ENCODE measurements around the gene MAP3K7CL.

MAP3K7CL gene
- total RNA-seq, result 4.3 to 5.9 (median 5.0) reads per million in 3 donors

- DNase-seq, result no peak
- H3K4me1 ChIP-seq (ENCODE audit: control insufficient read depth, insufficient read depth, low read length, poor library complexity, severe bottlenecking), result no peaks in the 10 kb centered on the region
- H3K27ac ChIP-seq (ENCODE audit: insufficient read depth, low read length, poor library complexity, severe bottlenecking), result no peak within 1 kb of the TSS
- no peaks in the 10 kb centered on the region for H3K27me3 ChIP-seq (replicated peaks; ENCODE audit: control insufficient read depth, insufficient read depth, low read length, poor library complexity, severe bottlenecking)
- no peak within 1 kb of the TSS for H3K4me3 ChIP-seq (ENCODE audit: insufficient read depth, low read depth, low read length, poor library complexity, severe bottlenecking)
- no peaks in the 10 kb centered on the region for H3K36me3 ChIP-seq (ENCODE audit: control insufficient read depth, insufficient read depth, low read length)
- H3K9me3 ChIP-seq (ENCODE audit: control insufficient read depth, low read length), result no peaks in the 10 kb centered on the region
Measured at GRCh38 chr21:29130270-29130969, at the start of gene MAP3K7CL. Gene MAP3K7CL (plus strand): TSS chr21:29130644. CDS start chr21:29133345, 2,701 bp downstream.

GRCh38 chr21:29082046-29082815 is 48.2 kb upstream of the MAP3K7CL start:
- H3K27ac ChIP-seq (ENCODE audit: insufficient read depth, low read length, poor library complexity, severe bottlenecking), result no peak overlapping the region
- H3K4me1 ChIP-seq (ENCODE audit: control insufficient read depth, insufficient read depth, low read length, poor library complexity, severe bottlenecking), result peaks cover 27% of the 10 kb centered on the region

GRCh38 chr21:29083306-29083705 is 47.1 kb upstream of the MAP3K7CL start:
- H3K4me1 ChIP-seq (ENCODE audit: control insufficient read depth, insufficient read depth, low read length, poor library complexity, severe bottlenecking), result peaks cover 26% of the 10 kb centered on the region
- no peak overlapping the region for H3K27ac ChIP-seq (ENCODE audit: insufficient read depth, low read length, poor library complexity, severe bottlenecking)
- no peak overlapping the region for H3K4me3 ChIP-seq (ENCODE audit: insufficient read depth, low read depth, low read length, poor library complexity, severe bottlenecking)
- no peaks in the 10 kb centered on the region for H3K9me3 ChIP-seq (ENCODE audit: control insufficient read depth, low read length)
- H3K27me3 ChIP-seq (replicated peaks; ENCODE audit: control insufficient read depth, insufficient read depth, low read length, poor library complexity, severe bottlenecking), result no peaks in the 10 kb centered on the region
- no peaks in the 10 kb centered on the region for H3K36me3 ChIP-seq (ENCODE audit: control insufficient read depth, insufficient read depth, low read length)
- no peak for DNase-seq

More at GRCh38 chr21:29082046-29082815, 48.2 kb upstream of the MAP3K7CL start:
- no peaks in the 10 kb centered on the region for H3K36me3 ChIP-seq (ENCODE audit: control insufficient read depth, insufficient read depth, low read length)
- no peaks in the 10 kb centered on the region for H3K27me3 ChIP-seq (replicated peaks; ENCODE audit: control insufficient read depth, insufficient read depth, low read length, poor library complexity, severe bottlenecking)
- no peaks in the 10 kb centered on the region for H3K9me3 ChIP-seq (ENCODE audit: control insufficient read depth, low read length)
- no peak overlapping the region for H3K4me3 ChIP-seq (ENCODE audit: insufficient read depth, low read depth, low read length, poor library complexity, severe bottlenecking)
- DNase-seq, result no peak

GRCh38 chr21:29084372-29084771 is 46.1 kb upstream of the MAP3K7CL start:
- Histone ChIP-seq H3K27me3 (replicated peaks; ENCODE audit: control insufficient read depth, insufficient read depth, low read length, poor library complexity, severe bottlenecking) (no peaks in the 10 kb centered on the region), H3K9me3 (ENCODE audit: control insufficient read depth, low read length) (no peaks in the 10 kb centered on the region), H3K36me3 (ENCODE audit: control insufficient read depth, insufficient read depth, low read length) (no peaks in the 10 kb centered on the region), H3K4me1 (ENCODE audit: control insufficient read depth, insufficient read depth, low read length, poor library complexity, severe bottlenecking) (peaks cover 17% of the 10 kb centered on the region), H3K4me3 (ENCODE audit: insufficient read depth, low read depth, low read length, poor library complexity, severe bottlenecking) (no peak overlapping the region), H3K27ac (ENCODE audit: insufficient read depth, low read length, poor library complexity, severe bottlenecking) (no peak overlapping the region)
- no peak for DNase-seq

- Histone ChIP-seq H3K27ac (ENCODE audit: insufficient read depth, low read length, poor library complexity, severe bottlenecking) (no peak overlapping the region), H3K4me3 (ENCODE audit: insufficient read depth, low read depth, low read length, poor library complexity, severe bottlenecking) (no peak overlapping the region), H3K27me3 (replicated peaks; ENCODE audit: control insufficient read depth, insufficient read depth, low read length, poor library complexity, severe bottlenecking) (no peaks in the 10 kb centered on the region), H3K4me1 (ENCODE audit: control insufficient read depth, insufficient read depth, low read length, poor library complexity, severe bottlenecking) (peaks cover 11% of the 10 kb centered on the region), H3K9me3 (ENCODE audit: control insufficient read depth, low read length) (no peaks in the 10 kb centered on the region), H3K36me3 (ENCODE audit: control insufficient read depth, insufficient read depth, low read length) (no peaks in the 10 kb centered on the region)
- no peak for DNase-seq
Measured at GRCh38 chr21:29085106-29085752, 45.2 kb upstream of the MAP3K7CL start.

- no peak overlapping the region for H3K27ac ChIP-seq (ENCODE audit: insufficient read depth, low read length, poor library complexity, severe bottlenecking)
- no peak overlapping the region for H3K4me3 ChIP-seq (ENCODE audit: insufficient read depth, low read depth, low read length, poor library complexity, severe bottlenecking)
- no peak for DNase-seq
- H3K4me1 ChIP-seq (ENCODE audit: control insufficient read depth, insufficient read depth, low read length, poor library complexity, severe bottlenecking), result no peaks in the 10 kb centered on the region
- no peaks in the 10 kb centered on the region for H3K36me3 ChIP-seq (ENCODE audit: control insufficient read depth, insufficient read depth, low read length)
- H3K27me3 ChIP-seq (replicated peaks; ENCODE audit: control insufficient read depth, insufficient read depth, low read length, poor library complexity, severe bottlenecking), result no peaks in the 10 kb centered on the region
- H3K9me3 ChIP-seq (ENCODE audit: control insufficient read depth, low read length), result no peaks in the 10 kb centered on the region
Measured at GRCh38 chr21:29091033-29091432, 39.4 kb upstream of the MAP3K7CL start.

- H3K27ac ChIP-seq (ENCODE audit: insufficient read depth, low read length, poor library complexity, severe bottlenecking), result no peak overlapping the region
- DNase-seq, result no peak
- no peaks in the 10 kb centered on the region for H3K36me3 ChIP-seq (ENCODE audit: control insufficient read depth, insufficient read depth, low read length)
- H3K4me1 ChIP-seq (ENCODE audit: control insufficient read depth, insufficient read depth, low read length, poor library complexity, severe bottlenecking), result no peaks in the 10 kb centered on the region
- H3K27me3 ChIP-seq (replicated peaks; ENCODE audit: control insufficient read depth, insufficient read depth, low read length, poor library complexity, severe bottlenecking), result no peaks in the 10 kb centered on the region
- no peaks in the 10 kb centered on the region for H3K9me3 ChIP-seq (ENCODE audit: control insufficient read depth, low read length)
- no peak overlapping the region for H3K4me3 ChIP-seq (ENCODE audit: insufficient read depth, low read depth, low read length, poor library complexity, severe bottlenecking)
Measured at GRCh38 chr21:29092102-29092959, 38.1 kb upstream of the MAP3K7CL start.

- H3K9me3 ChIP-seq (ENCODE audit: control insufficient read depth, low read length), result no peaks in the 10 kb centered on the region
- H3K27me3 ChIP-seq (replicated peaks; ENCODE audit: control insufficient read depth, insufficient read depth, low read length, poor library complexity, severe bottlenecking), result no peaks in the 10 kb centered on the region
- no peak for DNase-seq
- no peaks in the 10 kb centered on the region for H3K36me3 ChIP-seq (ENCODE audit: control insufficient read depth, insufficient read depth, low read length)
- no peak overlapping the region for H3K4me3 ChIP-seq (ENCODE audit: insufficient read depth, low read depth, low read length, poor library complexity, severe bottlenecking)
- no peaks in the 10 kb centered on the region for H3K4me1 ChIP-seq (ENCODE audit: control insufficient read depth, insufficient read depth, low read length, poor library complexity, severe bottlenecking)
- no peak overlapping the region for H3K27ac ChIP-seq (ENCODE audit: insufficient read depth, low read length, poor library complexity, severe bottlenecking)
Measured at GRCh38 chr21:29096218-29097015, 34.0 kb upstream of the MAP3K7CL start.

- H3K4me1 ChIP-seq (ENCODE audit: control insufficient read depth, insufficient read depth, low read length, poor library complexity, severe bottlenecking), result no peaks in the 10 kb centered on the region
- H3K27me3 ChIP-seq (replicated peaks; ENCODE audit: control insufficient read depth, insufficient read depth, low read length, poor library complexity, severe bottlenecking), result no peaks in the 10 kb centered on the region
- no peak for DNase-seq
- H3K27ac ChIP-seq (ENCODE audit: insufficient read depth, low read length, poor library complexity, severe bottlenecking), result no peak overlapping the region
- H3K36me3 ChIP-seq (ENCODE audit: control insufficient read depth, insufficient read depth, low read length), result peaks cover 3% of the 10 kb centered on the region
- H3K9me3 ChIP-seq (ENCODE audit: control insufficient read depth, low read length), result no peaks in the 10 kb centered on the region
- H3K4me3 ChIP-seq (ENCODE audit: insufficient read depth, low read depth, low read length, poor library complexity, severe bottlenecking), result no peak overlapping the region
Measured at GRCh38 chr21:29098156-29098555, 32.3 kb upstream of the MAP3K7CL start.
